GM13976 (cell line): Measurements from ENCODE around the gene POLR1D.

Experiments used
- DNase-seq: peaks from one replicate; pipeline ENCODE4 v3.0.0; 2012; ENCODE audit warnings: low spot score
- CTCF ChIP-seq: IDR thresholded peaks from 2 replicates; pipeline ENCODE4 v1.5.1; 2012; ENCODE audit warnings: borderline replicate concordance, mild to moderate bottlenecking; ENCODE audit not compliant: insufficient read depth; ENCODE audit errors: extremely low read depth, missing control alignments, control extremely low read depth
- in situ Hi-C: fragments of 300-500 bp; cut with MboI; formaldehyde crosslinking; loops from one replicate; pipeline ENCODE4 v1.12.0; 2022; ENCODE audit warnings: low sequenced_read_pairs, mixed read lengths, inconsistent platforms; ENCODE audit not compliant: unreplicated experiment

POLR1D gene

GRCh38 chr13:27587095-27587746 is 34.5 kb upstream of the POLR1D start:
- no peak for DNase-seq
- TF ChIP-seq CTCF = no peak
- in situ Hi-C loops = no loop called here

- in situ Hi-C loops = no loop called here
- DNase-seq = no peak
- no peak for TF ChIP-seq CTCF
Measured at GRCh38 chr13:27588405-27588804, 33.3 kb upstream of the POLR1D start.

GRCh38 chr13:27592865-27593264 is 28.8 kb upstream of the POLR1D start:
- in situ Hi-C loops = no loop called here
- no peak for DNase-seq
- no peak for TF ChIP-seq CTCF

- no peak for DNase-seq
- in situ Hi-C loops = no loop called here
- TF ChIP-seq CTCF = no peak
Measured at GRCh38 chr13:27593267-27593666, 28.4 kb upstream of the POLR1D start.

- in situ Hi-C loops = no loop called here
- TF ChIP-seq CTCF = no peak
- no peak for DNase-seq
Measured at GRCh38 chr13:27595055-27595811, 26.5 kb upstream of the POLR1D start.

GRCh38 chr13:27599096-27599495 is 22.6 kb upstream of the POLR1D start:
- TF ChIP-seq CTCF = no peak
- DNase-seq = no peak
- in situ Hi-C loops = no loop called here
